ENCODE results near the gene IER2.

DNA sequence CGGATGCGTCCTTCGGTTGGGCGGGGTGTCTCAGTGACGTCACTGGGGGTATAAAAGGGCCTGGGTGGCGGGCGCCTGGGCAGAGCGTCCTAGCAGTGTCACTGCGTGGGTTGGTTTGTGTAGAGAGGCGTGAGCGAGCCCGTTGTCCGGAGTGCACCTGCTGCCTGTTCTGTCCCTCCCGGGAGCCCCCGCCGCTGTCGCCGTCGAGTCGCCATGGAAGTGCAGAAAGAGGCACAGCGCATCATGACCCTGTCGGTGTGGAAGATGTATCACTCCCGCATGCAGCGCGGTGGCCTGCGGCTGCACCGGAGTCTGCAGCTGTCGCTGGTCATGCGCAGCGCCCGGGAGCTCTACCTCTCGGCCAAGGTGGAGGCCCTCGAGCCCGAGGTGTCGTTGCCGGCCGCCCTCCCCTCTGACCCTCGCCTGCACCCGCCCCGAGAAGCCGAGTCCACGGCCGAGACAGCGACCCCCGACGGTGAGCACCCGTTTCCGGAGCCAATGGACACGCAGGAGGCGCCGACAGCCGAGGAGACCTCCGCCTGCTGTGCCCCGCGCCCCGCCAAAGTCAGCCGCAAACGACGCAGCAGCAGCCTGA is 2.9 kb downstream of the IER2 start:
- TF ChIP-seq, protein P1, sequence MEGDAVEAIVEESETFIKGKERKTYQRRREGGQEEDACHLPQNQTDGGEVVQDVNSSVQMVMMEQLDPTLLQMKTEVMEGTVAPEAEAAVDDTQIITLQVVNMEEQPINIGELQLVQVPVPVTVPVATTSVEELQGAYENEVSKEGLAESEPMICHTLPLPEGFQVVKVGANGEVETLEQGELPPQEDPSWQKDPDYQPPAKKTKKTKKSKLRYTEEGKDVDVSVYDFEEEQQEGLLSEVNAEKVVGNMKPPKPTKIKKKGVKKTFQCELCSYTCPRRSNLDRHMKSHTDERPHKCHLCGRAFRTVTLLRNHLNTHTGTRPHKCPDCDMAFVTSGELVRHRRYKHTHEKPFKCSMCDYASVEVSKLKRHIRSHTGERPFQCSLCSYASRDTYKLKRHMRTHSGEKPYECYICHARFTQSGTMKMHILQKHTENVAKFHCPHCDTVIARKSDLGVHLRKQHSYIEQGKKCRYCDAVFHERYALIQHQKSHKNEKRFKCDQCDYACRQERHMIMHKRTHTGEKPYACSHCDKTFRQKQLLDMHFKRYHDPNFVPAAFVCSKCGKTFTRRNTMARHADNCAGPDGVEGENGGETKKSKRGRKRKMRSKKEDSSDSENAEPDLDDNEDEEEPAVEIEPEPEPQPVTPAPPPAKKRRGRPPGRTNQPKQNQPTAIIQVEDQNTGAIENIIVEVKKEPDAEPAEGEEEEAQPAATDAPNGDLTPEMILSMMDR (IDR thresholded peaks at IDR 0.05), result peak in 3 of 6 experiments; percentile 19 to 30 (median 19)
- peak; percentile 100 for TF ChIP-seq POLR2A (IDR thresholded peaks at IDR 0.05)

All from adrenal gland (tissue), 5 donors.